Stimulated activated CD8-positive, alpha-beta memory T cell treated with anti-CD3 and anti-CD28 coated beads, Interleukin-7, amount 100 ng/mL, for 48 hours (primary cell): ENCODE data around the gene CFAP210.

Experiments used
- DNase-seq, 2 donors: peaks; one replicate each; pipeline ENCODE4 v3.0.0-alpha.2; 2020; ENCODE audit warnings: low read depth in 1 of 2; ENCODE audit errors: extremely low read depth in 1 of 2

Gene CFAP210, protein sequence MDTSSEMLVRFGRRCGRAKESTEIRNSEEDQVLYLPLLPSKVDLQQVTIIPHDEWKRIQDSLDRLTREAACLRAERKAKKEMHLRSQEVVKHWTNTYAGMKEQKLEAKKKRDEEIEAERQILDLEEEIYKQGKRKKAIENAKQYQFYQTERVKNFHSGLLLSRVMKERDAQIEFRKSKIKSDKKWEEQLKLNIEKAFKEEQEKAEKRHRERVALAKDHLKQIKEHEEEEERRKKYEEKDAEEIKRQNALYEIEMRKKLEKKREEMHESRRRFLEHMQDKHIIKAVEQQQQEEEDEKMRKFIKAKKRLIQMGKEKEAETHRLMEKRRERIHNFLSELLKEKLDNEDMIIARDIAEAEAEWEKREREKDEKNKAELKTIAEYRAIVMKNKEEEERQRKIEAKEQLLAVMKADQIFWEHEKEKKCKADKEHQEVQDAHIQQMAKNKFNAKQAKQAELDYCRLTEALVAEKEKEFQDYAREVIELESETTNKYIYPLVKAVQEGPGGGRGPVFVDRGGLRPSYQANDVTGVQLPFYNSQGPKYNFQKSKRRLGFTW

GRCh38 chr2:169694113-169694893 is at the start of gene CFAP210, which contains the start of gene PHOSPHO2:
Gene CFAP210 (minus strand): TSS chr2:169694405. CDS start chr2:169694327, 78 bp downstream.
Gene PHOSPHO2 (plus strand): TSS chr2:169694469. CDS start chr2:169700972, 6,503 bp downstream.
- peak; percentile 95 to 99 for DNase-seq

DNA sequence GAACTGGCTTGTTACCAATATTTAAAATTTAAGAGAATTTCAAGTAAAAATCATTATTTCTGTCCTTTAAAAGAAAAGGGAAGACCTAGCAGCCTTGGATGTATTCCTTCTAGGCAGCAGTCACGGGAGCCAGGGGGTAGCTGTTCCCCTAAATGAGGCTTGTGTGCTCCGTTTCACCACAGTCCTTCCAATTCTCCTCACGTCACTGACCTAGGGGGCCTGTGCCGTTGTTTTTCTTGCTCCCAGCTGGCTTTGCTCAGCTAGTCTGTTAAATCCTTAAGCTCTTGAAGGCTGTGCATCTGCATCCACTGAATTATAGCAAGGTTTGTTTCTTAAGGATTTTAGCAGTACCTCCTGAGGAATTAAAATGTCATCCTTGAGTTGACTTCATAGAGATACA is 49.3 kb upstream of the CFAP210 start:
- DNase-seq: no peak

DNA sequence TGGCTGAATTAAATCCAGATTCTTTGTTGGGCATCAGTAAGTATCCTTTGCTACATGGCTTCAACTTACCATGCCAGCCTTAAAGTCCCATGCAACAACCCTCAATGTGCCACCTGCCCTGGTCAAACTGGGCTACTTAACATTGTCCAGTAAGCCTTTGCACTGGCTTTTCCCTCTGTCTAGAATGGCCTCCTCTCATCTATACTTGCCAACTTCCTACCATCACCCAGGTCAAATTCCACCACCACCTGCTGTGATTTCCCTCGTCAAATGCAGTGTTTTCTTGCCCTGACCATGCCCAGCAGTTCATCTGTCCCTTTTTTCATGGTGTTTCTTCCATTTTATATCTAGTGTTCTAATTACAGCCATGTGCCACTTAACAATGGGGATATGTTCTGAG is 45.1 kb upstream of the CFAP210 start:
- no peak for DNase-seq

GRCh38 chr2:169738566-169739229 is 44.5 kb upstream of the CFAP210 start:
- no peak for DNase-seq

DNA sequence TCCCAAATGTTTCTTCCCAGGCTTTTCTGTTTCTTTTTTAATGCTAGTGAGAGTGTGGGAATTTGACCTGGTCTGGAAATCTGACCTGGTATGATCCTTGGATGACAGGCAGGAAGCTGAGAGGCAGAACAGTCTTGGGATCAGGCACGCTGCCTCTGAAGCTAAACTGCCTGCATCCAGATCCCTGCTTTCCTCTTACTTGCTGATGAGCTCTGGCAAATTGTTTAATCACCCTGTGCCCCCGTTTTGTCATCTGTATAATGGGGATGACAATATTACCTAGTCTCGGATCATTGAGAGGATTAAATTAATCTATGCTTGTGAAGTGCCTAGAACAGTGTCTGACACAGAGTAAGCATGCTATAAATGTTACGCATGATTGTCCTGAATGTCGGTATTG is 42.7 kb upstream of the CFAP210 start:
- DNase-seq: no peak

- DNase-seq: no peak
These were observed 41.4 kb upstream of the CFAP210 start for GRCh38 chr2:169735623-169736022.

DNA sequence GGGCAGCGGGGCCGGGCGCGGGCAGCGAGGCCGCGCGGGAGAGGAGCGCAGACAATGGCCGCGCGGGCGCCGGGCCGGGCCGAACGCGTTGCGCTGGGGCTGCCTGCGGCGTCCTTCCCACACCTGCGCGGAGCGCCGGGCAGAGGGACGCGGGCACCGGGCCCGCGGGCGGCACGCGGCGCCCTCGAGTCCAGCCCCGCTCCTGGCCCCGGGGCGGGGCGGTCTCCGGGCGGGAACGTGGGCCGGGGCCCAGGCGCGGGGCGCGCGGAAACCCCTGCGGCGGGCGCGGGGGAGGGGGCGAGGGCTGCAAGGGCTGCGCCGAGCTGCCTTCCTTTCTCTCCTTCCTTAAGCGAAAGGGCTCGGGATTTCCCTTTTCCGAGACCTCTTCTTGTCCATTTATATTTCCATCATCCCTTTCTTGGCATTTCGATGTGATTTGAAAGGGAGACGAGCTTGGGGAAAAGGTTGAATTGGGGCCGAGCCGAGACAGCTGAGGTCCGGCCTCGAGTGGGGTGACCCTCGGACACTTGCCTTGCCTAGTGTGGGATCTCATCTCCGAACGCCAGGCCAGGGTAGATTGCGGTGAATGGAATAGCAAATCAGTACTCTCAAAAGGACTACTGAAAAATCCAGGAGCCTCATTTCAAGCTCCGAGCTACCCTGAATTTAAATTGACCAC is 40.1 kb upstream of the CFAP210 start:
- no peak for DNase-seq

DNA sequence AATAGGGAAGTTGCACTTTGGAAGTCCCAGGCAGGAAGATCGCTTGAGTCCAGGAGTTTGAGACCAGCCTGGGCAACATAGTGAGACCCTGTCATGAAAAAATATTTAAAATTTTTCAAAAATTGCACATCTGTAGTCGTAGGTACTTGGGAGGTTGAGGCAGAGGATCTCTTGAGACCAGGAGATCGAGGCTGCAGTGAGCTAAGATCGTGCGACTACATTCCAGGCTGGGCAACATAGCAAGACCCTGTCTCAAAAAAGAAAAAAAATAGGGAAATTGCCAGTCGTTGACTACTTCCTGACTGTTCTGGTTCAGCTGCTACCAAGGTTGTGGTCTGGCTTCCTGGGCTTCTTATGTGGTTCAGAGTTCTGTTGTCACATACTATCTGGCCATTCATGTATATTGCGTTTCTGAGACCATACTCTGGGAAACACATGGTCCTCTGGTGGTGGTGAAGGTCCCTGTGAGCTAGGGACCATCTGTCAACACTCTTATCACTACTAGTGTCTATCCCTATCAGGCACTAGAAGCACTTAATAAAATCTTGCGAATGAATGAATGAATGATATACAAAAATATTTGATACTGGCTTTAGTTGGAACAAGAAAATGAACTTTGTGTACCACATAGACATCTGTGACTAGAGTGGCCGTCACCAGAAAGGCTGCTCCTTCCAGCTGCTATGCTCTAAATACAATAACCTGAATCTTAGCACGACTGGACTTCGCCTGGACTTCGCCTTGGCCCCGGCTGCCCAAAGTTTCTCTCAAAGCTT is 38.6 kb upstream of the CFAP210 start:
- no peak for DNase-seq

DNA sequence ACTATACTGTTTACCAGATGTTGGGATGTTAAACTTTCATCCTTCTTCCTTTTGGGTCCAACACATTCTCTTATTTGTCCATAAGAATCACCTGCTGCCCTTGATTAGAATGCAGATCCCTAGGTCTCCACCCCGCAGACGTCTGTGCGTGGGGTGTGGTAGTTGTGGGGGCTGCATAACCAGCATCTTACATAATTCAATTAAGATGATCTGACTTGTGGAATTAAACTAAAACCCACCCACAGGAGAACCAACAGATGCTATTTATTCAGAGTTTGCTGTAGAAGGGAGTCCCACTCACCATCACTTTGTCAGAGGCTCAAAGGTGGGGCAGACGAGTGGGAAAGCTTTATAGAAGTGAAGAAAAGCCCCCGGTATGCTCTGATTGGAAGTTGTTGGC is 37.9 kb upstream of the CFAP210 start:
- no peak for DNase-seq

GRCh38 chr2:169729274-169729605 is 35.0 kb upstream of the CFAP210 start:
- no peak for DNase-seq

DNA sequence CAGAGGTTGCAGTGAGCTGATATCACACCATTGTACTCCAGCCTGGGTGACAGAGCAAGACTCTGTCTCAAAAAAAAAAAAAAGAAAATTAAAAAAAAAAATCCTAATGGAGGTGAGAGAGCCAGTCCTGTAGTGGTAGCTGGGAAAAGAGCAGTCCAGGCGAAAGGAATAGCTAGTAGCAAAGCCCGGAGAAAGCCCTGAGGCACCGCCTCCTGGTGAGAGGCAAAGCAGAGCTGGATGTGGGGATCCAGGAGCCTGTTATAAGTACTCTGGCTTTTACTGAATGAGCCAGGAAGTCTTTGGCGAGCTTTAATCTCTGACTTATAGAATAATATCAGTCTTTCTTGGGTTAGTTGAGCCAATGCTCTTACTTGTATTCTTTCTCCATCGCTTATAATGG is 32.9 kb upstream of the CFAP210 start:
- DNase-seq: no peak

- no peak for DNase-seq
These were observed 26.8 kb upstream of the CFAP210 start for GRCh38 chr2:169721016-169721415.

GRCh38 chr2:169718930-169719504 is 24.8 kb upstream of the CFAP210 start:
- DNase-seq: no peak

- DNase-seq: no peak
These were observed 23.5 kb upstream of the CFAP210 start for GRCh38 chr2:169717691-169718063.

- DNase-seq: no peak
These were observed 22.9 kb upstream of the CFAP210 start for GRCh38 chr2:169716938-169717690.

DNA sequence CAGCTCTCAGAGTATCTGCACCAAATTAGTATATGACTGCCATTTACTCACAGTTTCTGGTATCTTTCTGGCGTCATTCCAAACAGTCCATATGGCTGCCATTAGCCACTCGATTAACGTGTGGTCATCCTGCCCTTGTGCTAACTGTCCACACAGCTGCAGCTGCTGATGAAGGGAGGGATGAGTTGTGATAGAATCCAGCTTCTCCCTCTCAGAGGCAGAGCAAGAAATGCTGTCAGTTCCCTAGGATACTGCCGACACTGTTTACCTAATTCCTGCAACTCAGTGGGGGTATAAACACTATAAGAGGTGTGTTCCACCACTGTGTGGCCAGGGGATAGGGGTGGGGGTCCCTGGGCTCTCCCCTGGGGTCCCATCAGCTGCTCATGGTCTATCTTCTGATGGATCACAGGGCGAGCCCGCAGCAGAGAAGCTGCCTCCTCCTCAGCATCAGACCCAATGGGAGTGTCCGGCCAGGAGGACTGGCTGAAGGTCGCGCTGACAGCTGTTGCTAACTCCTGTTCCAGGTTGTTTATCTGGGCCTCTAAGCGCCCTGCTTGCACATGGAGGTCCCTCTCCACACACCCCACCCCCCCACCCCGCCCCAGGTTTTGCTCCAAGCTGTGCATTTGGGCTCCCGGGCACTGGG is 22.2 kb upstream of the CFAP210 start:
- DNase-seq: no peak

DNA sequence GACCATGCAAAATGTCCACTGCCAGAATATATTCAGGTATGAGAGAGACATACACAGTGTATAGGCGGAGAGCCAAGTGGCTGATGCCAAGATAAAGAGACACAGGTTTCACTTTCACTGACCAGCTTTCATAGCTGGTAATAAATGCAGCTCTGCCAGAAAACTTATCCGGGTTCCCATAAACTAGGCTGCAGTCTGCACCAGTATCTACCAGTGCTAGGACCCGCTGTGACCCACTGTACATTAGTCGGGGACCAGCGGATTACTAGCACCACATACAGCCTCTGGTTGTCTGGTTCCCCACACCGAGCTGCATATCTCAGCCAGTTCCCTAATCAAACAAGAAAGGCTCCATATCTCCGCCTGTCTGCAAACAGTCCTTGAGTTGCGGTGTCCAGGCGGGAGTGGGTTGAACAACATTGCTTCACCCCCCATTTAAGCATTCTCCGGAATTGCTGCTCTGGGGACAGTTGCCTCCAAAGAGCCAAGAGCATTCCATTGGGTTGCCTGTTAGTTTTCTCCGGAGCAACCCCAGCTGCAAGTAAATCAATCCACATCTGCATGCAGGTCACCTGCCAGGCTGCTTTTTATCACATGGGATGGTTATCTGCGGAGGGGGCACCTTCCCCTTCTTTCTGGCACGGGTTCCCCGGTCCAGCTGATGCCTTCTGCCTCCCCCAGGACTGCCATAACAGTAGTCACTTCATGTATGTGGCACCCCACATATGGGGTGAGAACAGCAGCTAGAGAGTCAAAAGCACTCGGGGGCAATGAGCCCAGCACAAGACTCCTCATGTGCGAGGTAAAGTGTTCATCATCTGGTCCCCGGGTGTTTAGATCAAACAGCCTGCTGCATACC is 21.4 kb upstream of the CFAP210 start:
- DNase-seq: no peak

- no peak for DNase-seq
These were observed 20.5 kb upstream of the CFAP210 start for GRCh38 chr2:169714699-169715098.
